ENCODE measurements around the gene OOSP4B. TPM values are rescaled to one million over a fixed set of nuclear protein-coding genes. Genes with fewer than 3 reads are reported as not detected.

The OOSP4B gene
- total RNA-seq, 1 experiment from 2014 or later, result not detected

DNA sequence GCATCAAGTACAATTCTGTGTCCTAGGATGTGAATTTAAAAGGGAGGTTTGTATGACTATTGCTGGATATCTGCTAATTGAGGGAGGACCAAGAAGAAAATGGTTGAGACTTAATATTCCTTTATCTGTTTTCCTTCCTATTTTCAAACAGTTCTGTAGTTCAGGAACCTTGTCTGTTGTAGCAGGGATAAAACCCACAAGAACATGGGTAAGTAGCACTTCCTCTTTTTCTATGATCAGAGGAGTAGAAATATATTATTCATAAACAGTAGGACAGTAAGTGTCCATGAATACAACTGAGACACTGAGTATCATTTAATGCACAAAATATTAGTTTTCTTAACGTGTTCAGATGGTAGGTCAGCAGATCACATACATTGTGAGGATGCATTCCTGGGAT, 47.1 kb downstream of the OOSP4B start (continued):
- TF ChIP-seq, protein P1, sequence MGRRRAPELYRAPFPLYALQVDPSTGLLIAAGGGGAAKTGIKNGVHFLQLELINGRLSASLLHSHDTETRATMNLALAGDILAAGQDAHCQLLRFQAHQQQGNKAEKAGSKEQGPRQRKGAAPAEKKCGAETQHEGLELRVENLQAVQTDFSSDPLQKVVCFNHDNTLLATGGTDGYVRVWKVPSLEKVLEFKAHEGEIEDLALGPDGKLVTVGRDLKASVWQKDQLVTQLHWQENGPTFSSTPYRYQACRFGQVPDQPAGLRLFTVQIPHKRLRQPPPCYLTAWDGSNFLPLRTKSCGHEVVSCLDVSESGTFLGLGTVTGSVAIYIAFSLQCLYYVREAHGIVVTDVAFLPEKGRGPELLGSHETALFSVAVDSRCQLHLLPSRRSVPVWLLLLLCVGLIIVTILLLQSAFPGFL (CRISPR knock-in tag; IDR thresholded peaks at IDR 0.05; ENCODE audit: borderline replicate concordance), result no peak
- TF ChIP-seq ZNF219 (CRISPR knock-in tag; IDR thresholded peaks at IDR 0.05; ENCODE audit: borderline replicate concordance), result no peak

DNA sequence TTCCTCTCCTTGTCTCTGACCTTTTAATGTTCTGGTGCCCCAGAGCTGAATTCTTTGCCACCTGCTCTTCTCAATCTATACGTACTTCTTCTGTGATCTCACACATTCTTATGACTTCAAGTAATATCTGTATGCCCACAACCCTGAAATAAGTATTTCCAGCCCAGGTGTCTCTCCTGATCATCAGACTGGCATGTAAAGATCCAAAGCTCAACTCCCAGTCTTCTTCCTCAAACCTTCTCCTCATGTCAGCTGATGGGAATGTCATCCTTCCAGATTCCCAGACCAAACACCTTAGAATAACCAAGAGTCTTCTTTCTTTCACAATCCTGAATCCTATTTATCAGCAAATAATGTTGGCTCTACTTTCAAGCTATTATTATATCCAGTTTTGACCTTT, 48.8 kb downstream of the OOSP4B start:
- Mint-ChIP-seq H3K36me3 (no peaks in the 10 kb centered on the region), H3K27me3 (ENCODE audit: low read depth) (no peaks in the 10 kb centered on the region), H3K4me1 (no peaks in the 10 kb centered on the region), H3K27ac (no peak overlapping the region), H3K9me3 (peaks cover 3% of the 10 kb centered on the region; the same call in 1 of the 2 replicates), H3K4me3 (no peak overlapping the region)
- ChIA-PET POLR2A (interaction anchor here (0.6 to 1.0 kb wide), 2 partner anchors 11 to 23 kb away, joined by 3 read pairs; partner anchors contain the start of gene MS4A2), CTCF (no interaction called here)
- no peak for ATAC-seq
- TF ChIP-seq, protein P2, sequence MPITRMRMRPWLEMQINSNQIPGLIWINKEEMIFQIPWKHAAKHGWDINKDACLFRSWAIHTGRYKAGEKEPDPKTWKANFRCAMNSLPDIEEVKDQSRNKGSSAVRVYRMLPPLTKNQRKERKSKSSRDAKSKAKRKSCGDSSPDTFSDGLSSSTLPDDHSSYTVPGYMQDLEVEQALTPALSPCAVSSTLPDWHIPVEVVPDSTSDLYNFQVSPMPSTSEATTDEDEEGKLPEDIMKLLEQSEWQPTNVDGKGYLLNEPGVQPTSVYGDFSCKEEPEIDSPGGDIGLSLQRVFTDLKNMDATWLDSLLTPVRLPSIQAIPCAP (CRISPR knock-in tag; IDR thresholded peaks at IDR 0.05), result no peak
- TF ChIP-seq, protein P3, sequence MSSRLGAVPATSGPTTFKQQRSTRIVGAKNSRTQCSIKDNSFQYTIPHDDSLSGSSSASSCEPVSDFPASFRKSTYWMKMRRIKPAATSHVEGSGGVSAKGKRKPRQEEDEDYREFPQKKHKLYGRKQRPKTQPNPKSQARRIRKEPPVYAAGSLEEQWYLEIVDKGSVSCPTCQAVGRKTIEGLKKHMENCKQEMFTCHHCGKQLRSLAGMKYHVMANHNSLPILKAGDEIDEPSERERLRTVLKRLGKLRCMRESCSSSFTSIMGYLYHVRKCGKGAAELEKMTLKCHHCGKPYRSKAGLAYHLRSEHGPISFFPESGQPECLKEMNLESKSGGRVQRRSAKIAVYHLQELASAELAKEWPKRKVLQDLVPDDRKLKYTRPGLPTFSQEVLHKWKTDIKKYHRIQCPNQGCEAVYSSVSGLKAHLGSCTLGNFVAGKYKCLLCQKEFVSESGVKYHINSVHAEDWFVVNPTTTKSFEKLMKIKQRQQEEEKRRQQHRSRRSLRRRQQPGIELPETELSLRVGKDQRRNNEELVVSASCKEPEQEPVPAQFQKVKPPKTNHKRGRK (CRISPR knock-in tag; IDR thresholded peaks at IDR 0.05; ENCODE audit: borderline replicate concordance), result no peak
- no peak for TF ChIP-seq NFYB (CRISPR knock-in tag; conservative IDR thresholded peaks at IDR 0.05; ENCODE audit: low read depth)
- TF ChIP-seq RORB (CRISPR knock-in tag; IDR thresholded peaks at IDR 0.05), result no peak
- TF ChIP-seq, protein P4, sequence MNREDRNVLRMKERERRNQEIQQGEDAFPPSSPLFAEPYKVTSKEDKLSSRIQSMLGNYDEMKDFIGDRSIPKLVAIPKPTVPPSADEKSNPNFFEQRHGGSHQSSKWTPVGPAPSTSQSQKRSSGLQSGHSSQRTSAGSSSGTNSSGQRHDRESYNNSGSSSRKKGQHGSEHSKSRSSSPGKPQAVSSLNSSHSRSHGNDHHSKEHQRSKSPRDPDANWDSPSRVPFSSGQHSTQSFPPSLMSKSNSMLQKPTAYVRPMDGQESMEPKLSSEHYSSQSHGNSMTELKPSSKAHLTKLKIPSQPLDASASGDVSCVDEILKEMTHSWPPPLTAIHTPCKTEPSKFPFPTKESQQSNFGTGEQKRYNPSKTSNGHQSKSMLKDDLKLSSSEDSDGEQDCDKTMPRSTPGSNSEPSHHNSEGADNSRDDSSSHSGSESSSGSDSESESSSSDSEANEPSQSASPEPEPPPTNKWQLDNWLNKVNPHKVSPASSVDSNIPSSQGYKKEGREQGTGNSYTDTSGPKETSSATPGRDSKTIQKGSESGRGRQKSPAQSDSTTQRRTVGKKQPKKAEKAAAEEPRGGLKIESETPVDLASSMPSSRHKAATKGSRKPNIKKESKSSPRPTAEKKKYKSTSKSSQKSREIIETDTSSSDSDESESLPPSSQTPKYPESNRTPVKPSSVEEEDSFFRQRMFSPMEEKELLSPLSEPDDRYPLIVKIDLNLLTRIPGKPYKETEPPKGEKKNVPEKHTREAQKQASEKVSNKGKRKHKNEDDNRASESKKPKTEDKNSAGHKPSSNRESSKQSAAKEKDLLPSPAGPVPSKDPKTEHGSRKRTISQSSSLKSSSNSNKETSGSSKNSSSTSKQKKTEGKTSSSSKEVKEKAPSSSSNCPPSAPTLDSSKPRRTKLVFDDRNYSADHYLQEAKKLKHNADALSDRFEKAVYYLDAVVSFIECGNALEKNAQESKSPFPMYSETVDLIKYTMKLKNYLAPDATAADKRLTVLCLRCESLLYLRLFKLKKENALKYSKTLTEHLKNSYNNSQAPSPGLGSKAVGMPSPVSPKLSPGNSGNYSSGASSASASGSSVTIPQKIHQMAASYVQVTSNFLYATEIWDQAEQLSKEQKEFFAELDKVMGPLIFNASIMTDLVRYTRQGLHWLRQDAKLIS (CRISPR knock-in tag; IDR thresholded peaks at IDR 0.05; ENCODE audit: borderline replicate concordance), result no peak
- TF ChIP-seq ATF1 (CRISPR knock-in tag; IDR thresholded peaks at IDR 0.05), result no peak
- TF ChIP-seq, protein P5, sequence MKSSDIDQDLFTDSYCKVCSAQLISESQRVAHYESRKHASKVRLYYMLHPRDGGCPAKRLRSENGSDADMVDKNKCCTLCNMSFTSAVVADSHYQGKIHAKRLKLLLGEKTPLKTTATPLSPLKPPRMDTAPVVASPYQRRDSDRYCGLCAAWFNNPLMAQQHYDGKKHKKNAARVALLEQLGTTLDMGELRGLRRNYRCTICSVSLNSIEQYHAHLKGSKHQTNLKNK (CRISPR knock-in tag; IDR thresholded peaks at IDR 0.05), result no peak
- no peak for TF ChIP-seq ZNF423 (CRISPR knock-in tag; IDR thresholded peaks at IDR 0.05)
- TF ChIP-seq, protein P6, sequence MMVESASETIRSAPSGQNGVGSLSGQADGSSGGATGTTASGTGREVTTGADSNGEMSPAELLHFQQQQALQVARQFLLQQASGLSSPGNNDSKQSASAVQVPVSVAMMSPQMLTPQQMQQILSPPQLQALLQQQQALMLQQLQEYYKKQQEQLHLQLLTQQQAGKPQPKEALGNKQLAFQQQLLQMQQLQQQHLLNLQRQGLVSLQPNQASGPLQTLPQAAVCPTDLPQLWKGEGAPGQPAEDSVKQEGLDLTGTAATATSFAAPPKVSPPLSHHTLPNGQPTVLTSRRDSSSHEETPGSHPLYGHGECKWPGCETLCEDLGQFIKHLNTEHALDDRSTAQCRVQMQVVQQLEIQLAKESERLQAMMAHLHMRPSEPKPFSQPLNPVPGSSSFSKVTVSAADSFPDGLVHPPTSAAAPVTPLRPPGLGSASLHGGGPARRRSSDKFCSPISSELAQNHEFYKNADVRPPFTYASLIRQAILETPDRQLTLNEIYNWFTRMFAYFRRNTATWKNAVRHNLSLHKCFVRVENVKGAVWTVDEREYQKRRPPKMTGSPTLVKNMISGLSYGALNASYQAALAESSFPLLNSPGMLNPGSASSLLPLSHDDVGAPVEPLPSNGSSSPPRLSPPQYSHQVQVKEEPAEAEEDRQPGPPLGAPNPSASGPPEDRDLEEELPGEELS (CRISPR knock-in tag; IDR thresholded peaks at IDR 0.05), result no peak
- TF ChIP-seq ZNF317 (CRISPR knock-in tag; IDR thresholded peaks at IDR 0.05; ENCODE audit: borderline replicate concordance, low read depth), result no peak
- TF ChIP-seq, protein P7, sequence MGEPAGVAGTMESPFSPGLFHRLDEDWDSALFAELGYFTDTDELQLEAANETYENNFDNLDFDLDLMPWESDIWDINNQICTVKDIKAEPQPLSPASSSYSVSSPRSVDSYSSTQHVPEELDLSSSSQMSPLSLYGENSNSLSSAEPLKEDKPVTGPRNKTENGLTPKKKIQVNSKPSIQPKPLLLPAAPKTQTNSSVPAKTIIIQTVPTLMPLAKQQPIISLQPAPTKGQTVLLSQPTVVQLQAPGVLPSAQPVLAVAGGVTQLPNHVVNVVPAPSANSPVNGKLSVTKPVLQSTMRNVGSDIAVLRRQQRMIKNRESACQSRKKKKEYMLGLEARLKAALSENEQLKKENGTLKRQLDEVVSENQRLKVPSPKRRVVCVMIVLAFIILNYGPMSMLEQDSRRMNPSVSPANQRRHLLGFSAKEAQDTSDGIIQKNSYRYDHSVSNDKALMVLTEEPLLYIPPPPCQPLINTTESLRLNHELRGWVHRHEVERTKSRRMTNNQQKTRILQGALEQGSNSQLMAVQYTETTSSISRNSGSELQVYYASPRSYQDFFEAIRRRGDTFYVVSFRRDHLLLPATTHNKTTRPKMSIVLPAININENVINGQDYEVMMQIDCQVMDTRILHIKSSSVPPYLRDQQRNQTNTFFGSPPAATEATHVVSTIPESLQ (CRISPR knock-in tag; IDR thresholded peaks at IDR 0.05), result no peak
- TF ChIP-seq, protein P8, sequence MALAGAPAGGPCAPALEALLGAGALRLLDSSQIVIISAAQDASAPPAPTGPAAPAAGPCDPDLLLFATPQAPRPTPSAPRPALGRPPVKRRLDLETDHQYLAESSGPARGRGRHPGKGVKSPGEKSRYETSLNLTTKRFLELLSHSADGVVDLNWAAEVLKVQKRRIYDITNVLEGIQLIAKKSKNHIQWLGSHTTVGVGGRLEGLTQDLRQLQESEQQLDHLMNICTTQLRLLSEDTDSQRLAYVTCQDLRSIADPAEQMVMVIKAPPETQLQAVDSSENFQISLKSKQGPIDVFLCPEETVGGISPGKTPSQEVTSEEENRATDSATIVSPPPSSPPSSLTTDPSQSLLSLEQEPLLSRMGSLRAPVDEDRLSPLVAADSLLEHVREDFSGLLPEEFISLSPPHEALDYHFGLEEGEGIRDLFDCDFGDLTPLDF (CRISPR knock-in tag; IDR thresholded peaks at IDR 0.05), result no peak
- DNase-seq (ENCODE audit: low spot score), result no peak

Measured in WTC11 (cell line).